Left cardiac atrium (tissue), 4 donors: ENCODE measurements around the gene RALGAPA2. TPM values are rescaled to one million over a fixed set of nuclear protein-coding genes. Genes with fewer than 3 reads are reported as not detected.

ENCODE experiments used
- ATAC-seq, 2 donors: fragments of 200-7000 bp; cut with Tn5 transposase; one replicate each; pipeline ENCODE4 v1.9.1; 2020; ENCODE audit warnings: mild to moderate bottlenecking in 2 of 2, moderate library complexity in 2 of 2
- DNase-seq: peaks from one replicate; pipeline ENCODE4 v3.0.0-alpha.2; 2020
- intact Hi-C, 2 donors: fragments of 100-400 bp; cut with DNase I; formaldehyde crosslinking; loops; one replicate each; pipeline versions ENCODE4 v1.14.1 to v1.15.1; 2022 to 2023
- total RNA-seq, 2 donors: library from RNA; stranded (reverse); fragmentation: NEBNext Ultra II Directional; extraction: Animal tissue kit (Norgen Biotek cat#: 25700); gene quantifications; one replicate each; pipeline ENCODE4 v1.2.1, GENCODE V29; 2021
- donor health status: DM: no; HTN: yes; CAD: no.
- donor health status: DM: no; HTN: yes; CAD: no; lungs with severe emphysema.
- donor health status: DM: yes; HTN: yes; CAD: no.
- donor health status: Dilated cardiomyopathy.

The RALGAPA2 gene
- total RNA-seq, 2 donors from 2014 or later: 29.9 to 35.2 TPM

GRCh38 chr20:20492521-20493332, 219.7 kb downstream of the RALGAPA2 start:
- DNase-seq (no peak), ATAC-seq (no peak)
- intact Hi-C loops: no loop called here

GRCh38 chr20:20491784-20492264, 220.6 kb downstream of the RALGAPA2 start:
- intact Hi-C loops: no loop called here
- no peak for ATAC-seq

GRCh38 chr20:20491110-20491783, 221.2 kb downstream of the RALGAPA2 start:
- ATAC-seq (no peak), DNase-seq (no peak)
- intact Hi-C loops: no loop called here

More at GRCh38 chr20:20491784-20492264, 220.6 kb downstream of the RALGAPA2 start:
- no peak for DNase-seq

GRCh38 chr20:20490673-20491072, 221.8 kb downstream of the RALGAPA2 start:
- intact Hi-C loops: no loop called here
- ATAC-seq (no peak), DNase-seq (no peak)

- intact Hi-C loops: no loop called here
- ATAC-seq: no peak
- DNase-seq: no peak
Measured at GRCh38 chr20:20489648-20490341, 222.6 kb downstream of the RALGAPA2 start.

- ATAC-seq (no peak), DNase-seq (no peak)
- intact Hi-C loops: no loop called here
Measured at GRCh38 chr20:20489054-20489453, 223.4 kb downstream of the RALGAPA2 start.

GRCh38 chr20:20488388-20488787, 224.1 kb downstream of the RALGAPA2 start:
- intact Hi-C loops: no loop called here
- ATAC-seq (no peak), DNase-seq (no peak)

- no peak for ATAC-seq
- intact Hi-C loops: no loop called here
- DNase-seq: no peak
Measured at GRCh38 chr20:20487811-20488210, 224.6 kb downstream of the RALGAPA2 start.

- DNase-seq (no peak), ATAC-seq (no peak)
- intact Hi-C loops: no loop called here
Measured at GRCh38 chr20:20483328-20483727, 229.1 kb downstream of the RALGAPA2 start.

GRCh38 chr20:20482453-20482852, 230.0 kb downstream of the RALGAPA2 start:
- ATAC-seq (no peak), DNase-seq (no peak)
- intact Hi-C loops: no loop called here

- intact Hi-C loops: no loop called here
- ATAC-seq (peak in 1 of 2 donors; percentile 72), DNase-seq (no peak)
Measured at GRCh38 chr20:20480689-20481088, 231.8 kb downstream of the RALGAPA2 start.

GRCh38 chr20:20480126-20480525, 232.3 kb downstream of the RALGAPA2 start:
- intact Hi-C loops: no loop called here
- DNase-seq (no peak), ATAC-seq (no peak)

- intact Hi-C loops: no loop called here
- no peak for ATAC-seq
Measured at GRCh38 chr20:20477444-20478041, 234.9 kb downstream of the RALGAPA2 start.

GRCh38 chr20:20476504-20476903, 235.9 kb downstream of the RALGAPA2 start:
- ATAC-seq: no peak
- intact Hi-C loops: no loop called here
- no peak for DNase-seq

More at GRCh38 chr20:20477444-20478041, 234.9 kb downstream of the RALGAPA2 start:
- no peak for DNase-seq

- ATAC-seq (no peak), DNase-seq (no peak)
- intact Hi-C loops: no loop called here
Measured at GRCh38 chr20:20473657-20474056, 238.8 kb downstream of the RALGAPA2 start.

- no peak for ATAC-seq
- intact Hi-C loops: no loop called here
- DNase-seq: no peak
Measured at GRCh38 chr20:20472684-20473274, 239.7 kb downstream of the RALGAPA2 start.

- ATAC-seq: peak in 1 of 2 donors; percentile 85
- intact Hi-C loops: no loop called here
- DNase-seq: no peak
Measured at GRCh38 chr20:20466341-20466879, 246.0 kb downstream of the RALGAPA2 start.

- intact Hi-C loops: no loop called here
- DNase-seq (no peak), ATAC-seq (peak in 1 of 2 donors; percentile 27)
Measured at GRCh38 chr20:20465252-20465651, 247.2 kb downstream of the RALGAPA2 start.

GRCh38 chr20:20463933-20464374, 248.5 kb downstream of the RALGAPA2 start:
- intact Hi-C loops: no loop called here
- ATAC-seq (no peak), DNase-seq (no peak)
